Stimulated activated CD4-positive, alpha-beta T cell treated with anti-CD3 and anti-CD28 coated beads, Interleukin-4, amount 100 ng/mL, for 24 hours (primary cell): ENCODE results near the gene AHCYL2.
"Not testable (repeated sequence)": the region's sequence is repeated elsewhere in the genome, so short reads cannot be mapped to it uniquely, and the experiment has no call there.

ENCODE experiments used
- DNase-seq: peaks from one replicate; pipeline ENCODE4 v3.0.0-alpha.2; 2020

Gene AHCYL2

DNA sequence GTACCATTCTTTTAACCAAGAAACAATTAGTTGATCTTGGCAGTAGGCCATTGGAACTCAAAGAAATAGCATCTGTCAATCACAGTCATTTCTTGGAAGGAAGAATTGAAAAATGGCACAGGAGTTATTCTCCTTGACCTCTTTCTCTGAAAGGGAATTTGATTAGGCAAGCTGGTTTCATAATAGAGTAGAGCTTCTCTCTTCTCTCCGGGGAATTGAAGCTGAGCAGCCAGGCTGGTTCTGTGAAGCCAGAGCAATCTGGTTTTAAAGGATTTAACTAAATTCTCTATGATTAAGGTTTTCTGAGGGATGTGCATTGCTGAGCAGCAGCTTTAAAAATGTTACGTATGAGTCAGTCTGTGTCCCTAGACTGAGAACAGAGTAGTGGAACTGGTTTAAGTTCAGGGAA, 70.2 kb downstream of the AHCYL2 start:
- DNase-seq, result no peak

DNA sequence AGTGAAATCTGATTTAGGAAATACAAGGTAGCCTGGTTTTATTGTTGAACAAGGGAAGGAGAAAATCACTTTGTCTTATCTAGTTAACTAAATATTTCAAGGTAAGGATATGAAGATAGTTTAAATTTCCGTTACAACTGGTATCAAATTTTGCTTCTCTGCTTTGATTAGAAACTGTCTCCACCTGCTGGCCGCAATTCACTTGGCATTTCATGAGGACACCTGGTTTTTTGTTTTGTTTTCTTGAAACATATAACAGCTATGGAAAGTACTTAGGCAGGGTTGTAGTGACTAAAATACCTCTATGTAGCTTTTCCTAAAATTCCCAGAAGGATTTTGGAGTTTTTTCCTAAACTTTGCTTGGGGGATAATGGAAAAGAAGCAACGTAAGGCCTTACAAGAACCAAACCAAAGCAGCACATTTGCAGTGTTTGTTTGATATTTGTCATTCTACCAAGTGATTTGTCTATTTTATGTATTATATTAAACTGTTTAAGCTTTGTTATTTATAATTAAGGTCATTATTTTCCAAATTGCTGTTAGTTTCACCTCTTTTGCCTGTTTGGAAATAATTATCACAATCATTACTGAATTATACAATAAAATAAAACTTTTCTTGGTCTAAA, 73.6 kb downstream of the AHCYL2 start:
- DNase-seq, result peak; percentile 41

- DNase-seq, result no peak
Observed at GRCh38 chr7:129299889-129300288, 75.1 kb downstream of the AHCYL2 start.

DNA sequence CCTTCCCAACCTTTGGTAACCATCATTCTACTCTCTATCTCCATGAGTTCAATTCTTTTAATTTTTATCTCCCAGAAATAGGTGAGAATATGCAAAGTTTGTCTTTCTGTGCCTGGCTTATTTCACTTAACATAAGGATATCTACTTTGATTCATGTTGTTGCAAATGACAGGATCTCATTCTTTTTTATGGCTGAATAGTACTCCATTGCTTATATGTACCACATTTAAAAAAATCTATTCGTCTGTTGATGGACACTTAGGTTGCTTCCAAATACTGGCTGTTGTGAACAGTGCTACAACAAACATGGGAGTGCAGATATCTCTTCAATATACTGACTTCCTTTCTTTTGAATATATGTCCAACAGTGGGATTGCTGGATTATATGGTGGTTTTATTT, 75.5 kb downstream of the AHCYL2 start:
- not testable (repeated sequence) for DNase-seq

DNA sequence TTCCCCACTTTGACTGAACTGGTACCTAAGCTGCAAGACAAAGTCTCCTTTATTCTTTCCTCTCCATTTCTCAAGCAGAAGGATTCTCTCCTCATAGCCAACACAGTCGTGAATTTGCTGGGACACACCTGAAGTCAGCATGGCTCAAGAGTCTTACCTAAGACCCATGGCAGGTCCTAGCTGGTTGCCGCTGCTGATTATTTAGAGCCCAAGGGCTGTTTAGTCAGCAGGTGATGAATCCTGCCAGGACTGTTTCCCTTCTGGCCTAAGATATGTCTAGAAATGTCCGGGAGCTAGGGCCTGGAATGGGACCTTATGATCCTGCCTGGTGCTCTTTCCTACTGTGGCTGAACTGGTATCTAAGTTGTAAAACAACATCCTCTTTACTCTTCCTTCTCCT, 82.8 kb downstream of the AHCYL2 start:
- DNase-seq, result no peak

DNA sequence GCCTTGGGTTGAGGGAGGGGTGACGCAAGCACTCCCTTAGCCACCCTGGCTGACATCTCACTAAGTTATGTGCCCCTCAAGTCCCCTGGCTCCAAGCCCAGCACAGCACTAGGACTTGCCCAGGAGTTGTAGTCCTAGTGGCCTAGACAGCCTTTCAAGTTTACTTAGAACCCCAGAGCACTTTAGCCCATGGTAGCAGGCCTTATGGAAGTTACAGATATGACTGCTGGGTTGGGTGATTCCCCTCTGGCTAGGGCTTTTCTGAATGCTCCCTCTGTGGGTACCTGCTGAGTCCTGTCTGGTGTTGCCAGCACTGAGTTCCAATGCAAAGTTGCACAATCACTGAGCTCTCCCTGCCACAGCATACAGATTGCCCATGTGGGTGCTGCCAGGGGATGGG, 83.2 kb downstream of the AHCYL2 start:
- DNase-seq, result no peak

- DNase-seq, result no peak
Observed at GRCh38 chr7:129311429-129311828, 86.6 kb downstream of the AHCYL2 start.

DNA sequence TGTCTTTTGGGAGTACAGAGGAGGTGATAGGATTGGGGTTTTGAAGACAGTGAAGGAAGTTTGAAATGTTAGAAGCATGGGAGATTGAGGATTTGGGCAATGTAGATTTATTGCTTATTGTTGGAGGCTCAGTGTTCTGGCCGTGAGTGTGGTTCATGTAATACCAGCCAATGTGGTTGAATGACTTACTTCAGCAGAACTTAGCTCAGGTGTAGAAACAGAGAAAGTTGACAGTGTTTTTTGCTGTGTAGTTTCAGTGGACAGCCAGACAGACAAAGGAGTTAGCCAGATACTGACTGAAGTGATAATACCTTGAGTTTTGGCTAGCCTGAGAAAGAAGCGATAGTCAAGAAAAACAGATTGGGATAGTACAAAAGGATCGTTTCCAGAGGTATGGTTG, 88.5 kb downstream of the AHCYL2 start:
- no peak for DNase-seq

GRCh38 chr7:129315960-129316359, 91.1 kb downstream of the AHCYL2 start:
- DNase-seq, result no peak

DNA sequence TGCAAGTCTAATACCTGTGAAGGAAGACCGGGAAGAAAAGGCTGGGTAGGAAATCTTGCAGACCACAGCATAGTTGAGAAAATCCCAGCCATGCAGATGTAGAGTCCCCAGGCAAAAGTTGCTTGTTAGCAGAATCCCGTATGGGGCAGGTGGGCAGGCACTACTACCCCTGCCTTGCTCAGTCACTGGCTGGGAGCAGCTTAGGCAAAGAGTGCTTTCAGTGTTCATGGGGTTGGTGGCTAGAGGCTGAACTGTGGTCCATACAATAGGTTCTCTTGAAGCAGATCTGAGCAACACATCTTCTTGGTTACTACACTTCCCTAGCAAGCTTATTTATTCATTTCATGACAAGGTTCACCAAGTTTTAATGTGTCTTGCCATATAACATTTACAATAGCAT, 92.6 kb downstream of the AHCYL2 start:
- DNase-seq, result no peak

DNA sequence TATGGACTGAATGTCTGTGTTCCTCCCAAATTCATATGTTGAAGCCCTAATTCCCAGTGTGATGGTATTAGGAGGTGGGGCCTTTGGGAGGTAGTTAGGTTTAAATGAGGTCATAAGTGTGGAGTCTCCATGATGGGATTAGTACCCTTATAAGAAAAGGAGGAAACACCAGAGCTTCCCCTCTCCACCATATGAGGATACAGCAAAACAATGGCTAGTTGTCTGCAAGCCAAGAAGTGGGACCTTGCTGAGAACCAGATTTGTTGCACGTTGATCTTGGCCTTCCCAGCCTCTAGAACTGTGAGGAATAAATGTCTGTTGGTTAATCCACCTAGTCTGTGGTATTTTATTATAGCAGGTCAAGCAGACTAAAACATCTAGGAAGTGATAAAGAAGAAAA, 102.2 kb downstream of the AHCYL2 start:
- no peak for DNase-seq

DNA sequence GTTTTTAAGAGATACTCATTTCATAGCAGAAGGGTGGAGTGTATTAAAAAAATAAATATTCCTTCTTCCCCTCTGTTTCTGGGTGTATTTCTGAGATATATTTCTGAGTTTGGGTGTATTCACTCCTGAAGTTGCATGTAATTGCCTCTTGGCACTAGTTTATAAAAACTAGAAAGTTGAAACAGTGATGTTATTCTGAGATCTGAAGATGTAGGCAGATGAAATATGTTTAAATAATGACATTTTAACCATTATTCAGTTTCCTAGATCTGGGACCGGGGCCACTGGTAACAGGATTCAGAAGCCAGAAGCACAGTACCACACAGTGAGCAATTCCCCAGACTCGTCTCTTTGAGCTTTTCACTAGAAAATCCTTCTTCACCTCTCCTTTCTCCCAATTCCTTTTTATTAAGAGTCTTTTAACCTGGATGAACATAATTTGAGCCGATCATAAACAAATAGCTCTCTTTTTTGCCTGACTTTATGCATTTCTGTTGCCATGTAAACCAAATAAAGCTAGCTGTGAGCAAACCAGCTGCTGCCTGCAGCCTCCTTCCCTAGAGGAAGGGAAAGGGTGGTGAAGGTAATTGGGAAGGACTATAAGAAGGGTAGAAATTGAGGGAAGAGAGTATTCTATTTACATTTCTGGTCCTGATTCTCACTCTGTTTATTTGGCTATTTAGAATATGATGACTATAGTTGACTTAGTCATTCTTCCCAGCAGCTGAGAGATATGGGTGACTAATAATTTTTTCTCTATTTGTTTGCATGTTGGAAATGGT, 107.6 kb downstream of the AHCYL2 start:
- no peak for DNase-seq

DNA sequence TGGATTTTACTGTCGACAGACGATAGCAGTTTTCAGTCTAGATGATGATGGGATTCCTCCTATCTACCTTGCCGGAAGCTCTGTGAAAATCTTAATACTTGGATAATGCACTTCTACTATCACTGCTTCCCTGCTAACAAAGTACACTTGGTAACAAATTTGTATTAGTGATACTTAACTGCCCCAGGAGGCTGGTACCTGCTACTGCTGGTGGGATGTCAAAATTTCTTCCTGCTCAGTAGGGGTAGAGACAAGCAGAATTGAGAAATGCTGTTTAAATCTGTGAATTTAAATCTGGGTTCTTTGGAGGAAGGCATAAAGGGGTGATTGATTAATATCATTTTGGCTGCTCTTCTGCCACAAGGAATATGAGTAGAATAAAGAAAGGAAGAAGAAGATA, 109.6 kb downstream of the AHCYL2 start:
- no peak for DNase-seq

GRCh38 chr7:129338450-129338849, 113.6 kb downstream of the AHCYL2 start:
- DNase-seq, result no peak

DNA sequence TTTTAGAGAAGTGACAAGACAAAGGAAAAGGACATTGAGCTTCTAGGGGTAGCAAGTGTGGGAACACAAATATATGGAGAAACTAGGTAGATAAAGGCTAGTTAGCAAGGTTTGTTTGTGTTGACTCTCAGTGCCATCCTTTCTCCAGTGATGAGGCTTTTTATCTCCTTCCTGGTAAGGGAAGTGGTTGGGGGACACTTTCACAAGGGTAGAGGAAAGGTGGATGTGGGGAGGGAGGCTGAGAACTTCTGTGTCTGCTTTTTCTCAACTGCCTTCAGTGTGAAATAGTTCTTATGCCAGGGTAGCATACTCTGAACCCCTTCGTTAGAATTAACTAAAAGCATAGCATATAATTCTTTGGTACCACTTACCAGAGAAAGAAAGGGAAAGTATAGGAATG, 116.4 kb downstream of the AHCYL2 start:
- DNase-seq, result no peak

DNA sequence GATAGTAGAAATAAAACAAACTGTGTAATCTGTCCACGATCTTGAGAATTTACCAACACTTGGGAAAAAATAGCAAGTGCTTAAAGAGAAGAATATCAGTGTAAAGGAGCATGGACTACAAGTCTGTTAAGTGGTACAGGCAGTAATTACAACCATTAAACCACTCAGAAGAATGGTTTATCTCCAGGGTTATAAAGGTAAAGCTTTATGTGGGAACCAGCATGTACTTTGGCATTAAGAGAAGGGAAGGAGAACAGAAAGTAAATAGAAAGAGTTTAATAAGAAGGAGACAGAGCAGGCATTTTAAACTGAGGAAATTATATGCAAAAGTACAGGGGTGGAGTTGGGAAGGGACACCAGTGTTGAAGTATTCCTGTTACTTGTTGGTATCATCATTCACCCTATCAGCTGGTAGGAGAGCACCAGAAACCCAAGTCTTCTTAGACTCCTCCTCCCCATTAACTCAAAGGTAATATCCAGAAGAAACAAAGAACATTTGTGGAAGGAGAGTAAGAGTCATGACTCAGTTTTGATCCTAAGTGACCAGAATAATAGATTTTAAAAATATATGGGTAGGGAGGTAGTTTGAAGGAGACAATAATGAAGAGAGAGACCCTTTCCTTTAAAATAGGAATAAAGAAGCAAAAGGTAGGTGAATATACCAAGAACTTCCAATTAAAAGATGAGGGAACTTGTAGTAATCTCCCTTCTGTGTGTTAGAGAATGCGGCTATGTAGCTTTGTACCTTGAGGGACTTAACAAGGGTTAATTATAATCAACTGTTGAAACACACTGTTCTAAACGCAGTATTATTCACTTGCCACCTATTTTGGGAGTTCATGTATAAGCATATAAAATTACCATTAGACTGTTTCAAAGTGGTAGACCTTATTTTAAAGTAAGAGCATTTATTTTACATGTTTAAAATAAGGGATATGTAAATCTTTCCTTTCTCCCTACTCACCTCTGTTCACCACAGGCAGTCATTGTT, 117.3 kb downstream of the AHCYL2 start:
- no peak for DNase-seq

DNA sequence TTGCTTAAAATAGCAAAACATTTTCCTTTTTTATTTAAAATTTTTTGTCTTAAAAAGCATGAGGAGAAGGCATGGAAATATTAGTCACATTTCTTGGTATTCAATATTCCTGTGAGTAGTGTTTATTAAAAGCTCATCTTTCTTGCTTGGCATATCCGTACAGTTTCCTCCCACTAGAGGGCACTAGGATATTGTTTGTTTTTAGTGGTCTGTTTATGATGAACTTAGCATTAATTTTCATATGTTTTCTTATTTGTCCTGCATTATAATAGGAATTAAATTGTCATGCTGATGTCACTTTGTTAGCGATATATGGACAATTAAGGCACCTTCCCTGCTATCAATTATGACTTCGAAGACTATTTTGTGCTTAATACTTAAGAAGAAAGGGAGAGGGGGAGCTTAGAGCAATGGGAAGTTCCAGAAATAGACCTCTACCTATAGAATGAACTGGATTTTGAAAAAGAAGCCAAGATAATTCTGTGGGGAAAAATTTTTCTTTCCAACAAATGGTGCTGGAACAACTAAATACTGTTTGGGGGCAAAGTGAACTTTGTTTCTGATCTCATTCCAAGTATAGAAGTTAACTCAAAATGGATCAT, 118.4 kb downstream of the AHCYL2 start:
- DNase-seq, result peak; percentile 21

- DNase-seq, result no peak
Observed at GRCh38 chr7:129347330-129347729, 122.5 kb downstream of the AHCYL2 start.

- no peak for DNase-seq
Observed at GRCh38 chr7:129348023-129348740, 123.4 kb downstream of the AHCYL2 start.

DNA sequence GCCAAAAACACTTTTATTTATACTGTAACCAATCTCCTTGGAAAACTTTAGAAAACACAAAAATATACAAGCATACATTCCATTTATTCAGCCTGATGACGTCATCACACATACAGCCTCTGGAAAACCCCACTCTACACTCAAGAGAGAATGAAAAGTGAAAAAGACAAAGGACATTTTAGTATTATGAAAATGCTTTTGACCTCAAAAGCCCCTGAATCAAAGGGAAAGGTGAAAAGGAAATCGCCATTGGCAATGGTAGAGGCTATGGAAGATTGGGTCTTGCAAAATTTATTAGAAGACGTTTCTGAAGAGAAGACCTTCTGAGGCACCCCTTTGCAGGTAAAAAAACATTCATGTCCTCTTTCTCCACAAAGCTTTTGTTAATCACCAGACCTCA, 126.5 kb downstream of the AHCYL2 start:
- DNase-seq, result no peak

- DNase-seq, result not testable (repeated sequence)
Observed at GRCh38 chr7:129353104-129353503, 128.3 kb downstream of the AHCYL2 start.

DNA sequence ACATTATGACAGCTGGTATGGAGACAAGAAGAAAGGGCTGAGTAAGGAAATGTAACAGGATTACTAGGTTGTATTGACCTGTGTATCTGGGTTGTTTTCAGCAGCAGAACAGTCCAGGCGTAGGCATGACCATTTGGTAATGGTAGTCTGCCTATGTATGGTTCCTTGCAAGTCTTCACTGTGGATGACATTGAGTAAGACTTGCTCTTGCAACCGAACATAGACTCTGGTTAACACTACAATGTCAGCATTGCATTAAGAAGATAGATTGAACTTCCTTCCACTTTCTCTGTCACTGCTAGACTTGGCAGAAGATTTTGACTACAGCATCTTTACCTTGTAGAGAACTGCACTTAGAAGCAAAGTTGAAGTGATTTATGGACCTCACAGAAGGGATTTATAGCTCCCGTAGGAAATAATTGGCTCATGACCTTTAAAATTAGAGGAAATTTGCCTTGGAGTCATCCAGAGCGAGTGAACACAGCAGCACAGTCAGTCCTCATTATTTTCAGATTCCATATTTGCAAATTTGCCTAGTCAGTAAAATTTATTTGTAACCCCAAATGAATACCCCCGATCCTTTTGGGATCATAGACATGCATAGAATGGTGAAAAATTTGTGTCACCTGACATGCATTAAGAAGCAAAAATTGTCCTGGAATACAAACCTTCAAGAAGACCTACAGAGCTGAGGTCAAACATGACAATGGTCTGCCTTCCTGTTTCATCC, 129.8 kb downstream of the AHCYL2 start:
- no peak for DNase-seq
